Femur (tissue), 1 donor: ENCODE data around the gene ST3GAL2.

Experiments
- DNase-seq: peaks from one replicate; pipeline ENCODE4 v3.0.0-alpha.2; 2017

ST3GAL2 gene, protein sequence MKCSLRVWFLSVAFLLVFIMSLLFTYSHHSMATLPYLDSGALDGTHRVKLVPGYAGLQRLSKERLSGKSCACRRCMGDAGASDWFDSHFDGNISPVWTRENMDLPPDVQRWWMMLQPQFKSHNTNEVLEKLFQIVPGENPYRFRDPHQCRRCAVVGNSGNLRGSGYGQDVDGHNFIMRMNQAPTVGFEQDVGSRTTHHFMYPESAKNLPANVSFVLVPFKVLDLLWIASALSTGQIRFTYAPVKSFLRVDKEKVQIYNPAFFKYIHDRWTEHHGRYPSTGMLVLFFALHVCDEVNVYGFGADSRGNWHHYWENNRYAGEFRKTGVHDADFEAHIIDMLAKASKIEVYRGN

DNA sequence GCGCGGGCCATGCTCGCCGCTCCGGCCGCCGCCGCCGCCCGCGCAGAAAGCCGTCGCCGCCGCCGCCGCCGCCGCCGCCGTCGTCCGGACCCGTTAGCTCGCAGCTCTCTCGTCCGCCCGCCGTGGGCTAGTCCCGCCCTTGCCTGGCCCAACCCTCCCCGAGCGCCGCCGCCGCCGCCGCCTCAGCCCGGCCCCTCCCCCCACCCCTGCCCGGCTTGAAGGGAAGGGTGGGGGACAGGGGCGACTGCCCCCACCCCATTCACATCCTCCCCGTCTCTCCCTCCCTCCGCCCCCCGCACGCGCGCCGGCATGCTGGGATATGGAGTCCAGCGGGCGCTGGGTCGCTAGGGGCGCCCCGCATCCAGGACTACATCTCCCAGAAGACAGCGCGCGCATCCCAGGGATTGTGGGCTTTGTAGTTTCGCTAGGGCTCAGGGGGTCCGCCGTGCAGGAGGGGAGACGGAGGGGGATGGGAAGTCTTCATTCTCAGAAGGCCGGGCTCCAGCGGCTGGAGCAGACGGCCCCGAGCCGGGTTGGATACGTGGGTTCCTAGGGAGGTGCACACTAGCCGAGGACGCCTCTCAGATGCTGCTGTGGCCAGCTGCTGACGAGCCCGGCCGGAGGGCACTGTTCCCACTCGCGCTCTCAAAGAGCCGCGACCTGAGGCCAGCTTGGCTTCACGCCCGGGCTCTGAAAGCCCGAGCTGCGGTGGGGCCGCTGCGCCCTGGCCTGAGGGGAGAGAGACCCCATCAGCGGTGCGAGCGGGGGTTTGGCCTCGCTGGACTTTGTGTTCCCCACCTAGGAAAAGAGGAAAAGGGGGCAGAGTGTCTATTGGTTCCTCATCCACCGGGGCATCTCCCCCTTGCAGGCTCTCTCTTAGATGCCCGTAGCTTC, at the start of gene ST3GAL2:
TSS of gene ST3GAL2 (minus strand) at position 132 of the 894 bp plus-strand sequence. CDS start 40,570 bp downstream, outside the sequence.
- peak; percentile 98 for DNase-seq

DNA sequence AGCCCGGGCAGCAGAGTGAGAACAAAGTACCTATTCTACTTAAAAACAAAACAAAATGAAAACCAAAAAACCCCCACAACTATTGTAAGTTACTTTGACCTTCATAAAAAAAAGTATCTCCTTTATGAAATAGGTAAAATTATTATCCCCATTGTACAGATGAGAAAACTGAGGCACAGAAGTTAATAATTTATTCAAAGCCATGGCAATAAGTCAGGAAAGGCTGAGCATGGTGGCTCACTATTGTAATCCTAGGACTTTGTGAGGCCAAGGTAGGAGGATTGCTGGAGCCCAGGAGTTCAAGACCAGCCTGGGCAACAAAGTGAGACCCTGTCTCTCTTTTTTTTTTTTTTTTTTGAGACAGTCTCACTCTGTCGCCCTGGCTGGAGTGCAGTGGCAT, 46.0 kb upstream of the ST3GAL2 start:
- no peak for DNase-seq

DNA sequence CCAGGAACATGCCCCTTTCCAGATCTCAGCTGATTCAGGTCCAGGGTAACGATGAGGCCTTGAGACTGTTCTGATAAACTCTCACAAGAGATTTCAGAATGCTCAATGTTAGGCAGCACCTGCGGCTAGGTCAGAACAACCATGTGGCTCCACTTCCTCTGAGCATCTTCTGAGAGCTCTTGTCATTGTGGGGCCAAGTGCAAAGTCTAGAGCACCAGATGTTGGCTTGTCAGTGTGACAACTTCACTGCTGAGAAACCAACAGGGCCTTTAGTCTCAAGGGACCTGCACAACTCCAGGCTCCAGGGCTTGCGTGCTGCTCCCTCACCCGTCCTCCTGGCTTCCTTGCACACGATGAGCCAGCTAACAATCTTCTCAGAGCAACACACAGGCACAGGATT, 44.5 kb upstream of the ST3GAL2 start:
- DNase-seq, result no peak

DNA sequence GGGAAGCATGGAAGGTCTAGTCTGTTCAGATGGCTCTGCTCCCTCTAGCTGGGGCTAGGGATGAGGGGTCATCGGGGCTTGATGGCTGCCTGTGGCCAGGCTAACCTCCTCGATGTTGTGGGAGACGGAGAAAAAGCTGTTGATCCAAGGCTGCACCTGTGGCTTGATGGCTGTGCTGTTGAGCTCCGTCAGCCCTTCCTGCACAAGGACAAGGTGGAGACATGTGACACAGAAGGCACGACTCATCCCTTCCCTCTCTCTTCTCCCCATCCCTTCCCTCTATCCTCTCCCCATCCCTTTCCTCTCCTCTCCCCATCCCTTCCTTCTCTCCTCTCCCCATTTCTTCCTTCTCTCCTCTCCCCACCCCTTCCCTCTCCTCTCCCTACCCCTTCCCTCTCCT, 43.7 kb upstream of the ST3GAL2 start:
- DNase-seq, result no peak

DNA sequence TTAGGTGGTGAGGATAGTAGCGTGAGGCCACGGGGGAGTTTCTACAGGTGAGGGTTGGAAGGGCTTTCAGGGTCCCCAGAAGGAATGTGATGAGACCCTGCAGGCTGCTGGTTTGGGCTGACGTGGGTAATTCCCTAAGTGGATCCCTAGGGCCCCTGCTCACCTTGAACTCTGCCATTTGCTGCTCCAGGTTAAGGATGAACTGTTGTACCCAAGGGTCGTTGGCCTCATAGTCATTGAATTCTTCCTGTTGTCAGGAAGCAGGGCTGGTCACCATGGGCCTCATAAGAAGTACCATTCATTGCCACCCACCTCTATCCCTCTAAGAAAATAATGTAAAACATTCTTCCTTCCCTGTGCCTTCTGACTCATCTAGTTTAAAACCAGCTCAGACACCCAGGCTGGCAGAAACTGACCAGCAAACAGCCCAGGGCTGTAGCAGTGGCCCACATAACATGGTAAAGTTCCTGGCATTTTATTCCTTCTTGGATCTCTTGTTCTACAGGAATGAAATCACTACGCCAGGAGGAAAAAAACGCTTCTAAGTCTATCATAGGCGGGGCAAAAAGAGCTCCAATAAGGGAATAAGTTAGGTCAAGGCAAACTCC, 43.1 kb upstream of the ST3GAL2 start:
- DNase-seq, result no peak

DNA sequence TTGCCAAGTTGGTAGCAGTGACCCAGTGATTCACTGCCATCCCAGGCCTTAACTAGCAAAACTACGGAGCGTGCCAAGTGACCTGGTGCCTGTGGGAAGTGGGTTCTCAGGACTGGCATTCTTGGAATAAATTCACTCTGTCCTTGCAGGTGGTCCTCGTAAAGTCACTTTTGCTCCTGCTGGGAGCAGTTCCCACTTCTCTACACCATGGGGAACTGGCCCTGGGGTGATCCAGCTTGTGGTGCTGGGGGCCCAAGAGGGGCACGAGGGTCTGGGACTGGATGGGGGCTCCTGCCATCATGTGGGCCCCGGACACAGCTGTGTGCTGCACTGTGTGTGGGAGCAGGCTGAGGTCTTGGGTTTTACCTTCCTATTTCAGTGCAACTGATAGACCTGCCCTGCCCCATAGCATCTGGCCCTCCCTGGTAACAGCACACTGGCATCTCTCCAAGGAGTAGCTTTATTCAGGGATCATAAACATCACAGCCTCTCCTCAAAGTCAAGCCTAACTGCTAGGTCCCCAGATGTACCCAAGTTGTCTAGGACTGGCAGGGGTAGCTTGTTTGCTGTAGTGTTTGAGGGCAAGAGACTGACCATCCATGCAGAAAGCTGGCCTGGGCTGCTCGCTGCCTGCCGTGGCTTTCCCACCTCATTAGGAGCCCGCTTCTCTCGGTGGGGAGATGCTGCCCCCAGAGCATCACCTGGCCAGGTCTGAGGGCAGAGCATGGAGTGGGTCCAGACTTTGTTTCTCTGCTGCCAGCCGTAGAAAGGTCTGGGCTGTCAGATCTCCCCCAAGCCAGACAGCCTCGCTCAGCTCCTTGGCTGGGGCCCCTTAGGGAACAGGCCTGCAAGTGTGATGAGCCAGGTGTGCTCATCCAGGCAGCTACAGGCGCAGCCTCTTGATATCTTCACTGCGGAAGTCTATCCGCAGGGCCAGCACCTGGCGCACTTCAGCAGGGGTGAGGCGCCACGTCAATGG, 41.5 kb upstream of the ST3GAL2 start:
- no peak for DNase-seq

DNA sequence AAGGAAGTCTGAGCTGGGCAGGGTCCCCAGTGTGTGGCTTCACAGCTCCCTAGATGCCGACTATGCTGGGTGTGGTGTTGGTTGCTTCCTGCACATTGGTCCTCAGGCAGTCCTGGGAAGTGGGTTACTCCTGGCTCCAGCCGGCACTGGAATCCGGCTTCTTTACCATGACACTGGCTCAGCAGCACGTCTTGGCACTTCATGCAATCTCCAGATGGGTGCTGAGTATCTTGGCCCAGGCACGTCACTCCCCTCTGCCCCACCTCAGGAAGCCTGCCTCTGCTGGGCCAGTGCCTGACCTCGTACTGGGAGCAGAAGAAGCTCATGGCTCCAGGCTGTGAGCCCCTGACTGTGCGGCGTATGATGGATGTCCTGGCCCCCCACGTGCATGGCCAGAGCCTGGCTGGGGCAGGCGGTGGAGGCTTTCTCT, 40.0 kb upstream of the ST3GAL2 start:
- no peak for DNase-seq

DNA sequence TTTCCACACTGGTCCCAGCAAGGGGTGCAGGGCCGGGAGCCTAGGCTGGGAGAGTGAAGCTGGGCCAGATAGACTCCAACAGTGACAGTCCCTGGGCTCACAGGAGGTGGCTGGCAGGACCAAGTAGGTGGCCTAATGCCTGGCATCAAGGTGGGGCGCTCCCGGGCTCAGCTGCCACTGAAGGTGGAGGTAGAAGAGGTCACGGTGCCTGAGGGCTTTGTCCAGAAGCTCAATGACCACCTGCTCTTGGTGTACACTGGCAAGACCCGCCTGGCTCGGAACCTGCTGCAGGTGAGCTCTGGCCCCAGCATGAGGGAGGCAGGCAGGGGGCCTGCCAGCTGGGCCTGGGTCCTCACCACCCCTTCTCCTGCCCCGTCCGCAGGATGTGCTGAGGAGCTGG, 39.3 kb upstream of the ST3GAL2 start:
- DNase-seq, result no peak

DNA sequence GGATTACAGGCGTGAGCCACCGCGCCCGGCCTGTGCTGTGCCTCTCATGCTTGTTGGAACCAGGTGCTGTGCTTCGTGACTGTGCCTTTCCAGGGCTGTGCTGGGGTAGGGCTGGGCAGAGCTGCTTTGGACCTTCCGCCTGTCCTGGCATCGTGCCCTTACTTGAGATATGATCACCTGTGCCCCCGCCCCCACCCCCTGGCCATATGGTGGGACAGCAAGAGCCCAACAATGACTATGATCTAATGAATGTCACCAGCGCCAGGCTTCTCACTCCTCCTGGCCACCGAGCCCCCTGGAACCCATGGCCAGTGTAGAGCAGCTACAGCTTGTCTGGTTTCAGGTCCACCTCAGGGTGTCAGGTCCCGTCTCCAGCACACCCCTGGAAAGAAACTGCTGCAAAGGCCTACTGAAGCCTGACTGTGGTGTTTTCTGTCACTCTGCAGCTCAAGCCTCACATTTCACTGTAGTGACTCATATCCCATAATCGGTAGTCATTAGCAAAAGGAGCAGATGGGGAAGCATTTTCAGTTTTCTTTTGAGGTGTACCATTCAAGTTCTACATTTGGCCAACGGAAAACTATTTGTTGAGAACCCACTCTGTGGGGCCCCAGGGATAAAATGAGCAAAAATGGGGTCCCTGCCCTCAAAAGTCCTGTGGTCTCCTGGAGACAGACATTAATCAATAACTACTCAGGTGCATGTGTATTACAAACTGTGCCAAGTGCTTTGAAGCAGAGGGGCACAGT, 37.5 kb upstream of the ST3GAL2 start:
- DNase-seq, result no peak

DNA sequence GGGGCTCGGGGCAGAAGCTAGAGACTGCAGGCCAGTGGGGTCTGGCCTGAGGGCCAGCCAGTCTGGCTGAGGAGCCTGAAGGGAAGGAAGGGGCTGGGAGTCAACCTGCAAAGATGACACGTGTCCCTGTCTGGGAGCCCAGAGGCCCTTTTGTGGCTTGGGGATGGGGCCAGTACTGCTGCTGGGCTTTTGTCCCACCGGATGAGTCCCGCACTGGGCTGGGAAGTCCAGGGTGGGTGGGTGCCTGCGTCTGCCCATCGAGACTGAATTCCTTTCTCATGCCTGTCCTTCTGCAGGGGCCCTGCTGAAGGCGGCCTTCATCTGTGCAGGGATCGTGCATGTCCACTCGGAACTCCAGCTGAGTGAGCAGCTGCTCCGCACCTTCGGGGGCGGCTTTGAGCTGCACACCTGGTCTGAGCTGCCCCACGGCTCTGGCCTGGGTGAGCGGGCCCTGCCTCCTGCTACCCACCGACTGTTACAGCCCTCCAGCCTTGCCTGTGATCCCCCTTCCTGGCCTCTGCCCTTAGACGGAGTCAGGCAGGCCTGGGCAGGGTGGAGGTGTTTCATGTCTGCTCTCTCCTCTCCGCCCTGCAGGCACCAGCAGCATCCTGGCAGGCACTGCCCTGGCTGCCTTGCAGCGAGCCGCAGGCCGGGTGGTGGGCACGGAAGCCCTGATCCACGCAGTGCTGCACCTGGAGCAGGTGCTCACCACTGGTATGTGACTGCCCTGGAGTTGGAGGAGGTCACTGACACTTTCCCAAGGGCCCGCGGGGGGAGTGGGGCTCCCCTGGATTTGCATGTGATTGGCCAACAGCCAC, 36.4 kb upstream of the ST3GAL2 start:
- DNase-seq, result no peak

DNA sequence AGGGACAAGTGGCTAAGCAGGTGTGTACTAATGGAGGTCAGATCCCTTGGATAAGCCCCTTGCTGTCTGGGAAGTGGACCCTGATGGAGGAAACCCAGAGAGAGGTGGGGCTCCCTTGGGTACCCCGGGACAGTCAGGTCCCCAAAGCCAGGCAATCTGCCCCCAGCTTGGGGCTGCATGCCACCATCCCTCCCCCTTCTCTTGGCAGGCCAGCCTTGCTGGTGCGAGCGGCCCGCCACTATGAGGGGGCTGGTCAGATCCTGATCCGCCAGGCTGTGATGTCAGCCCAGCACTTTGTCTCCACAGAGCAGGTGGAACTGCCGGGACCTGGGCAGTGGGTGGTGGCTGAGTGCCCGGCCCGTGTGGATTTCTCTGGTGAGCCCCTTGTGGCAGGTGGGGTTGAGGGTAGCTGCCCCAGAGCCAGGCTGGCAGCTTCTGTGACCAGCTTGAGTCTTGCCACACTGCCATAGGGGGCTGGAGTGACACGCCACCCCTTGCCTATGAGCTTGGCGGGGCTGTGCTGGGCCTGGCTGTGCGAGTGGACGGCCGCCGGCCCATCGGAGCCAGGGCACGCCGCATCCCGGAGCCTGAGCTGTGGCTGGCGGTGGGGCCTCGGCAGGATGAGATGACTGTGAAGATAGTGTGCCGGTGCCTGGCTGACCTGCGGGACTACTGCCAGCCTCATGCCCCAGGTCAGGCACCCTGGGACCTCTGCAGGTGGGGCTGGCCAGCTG, 35.6 kb upstream of the ST3GAL2 start:
- no peak for DNase-seq

DNA sequence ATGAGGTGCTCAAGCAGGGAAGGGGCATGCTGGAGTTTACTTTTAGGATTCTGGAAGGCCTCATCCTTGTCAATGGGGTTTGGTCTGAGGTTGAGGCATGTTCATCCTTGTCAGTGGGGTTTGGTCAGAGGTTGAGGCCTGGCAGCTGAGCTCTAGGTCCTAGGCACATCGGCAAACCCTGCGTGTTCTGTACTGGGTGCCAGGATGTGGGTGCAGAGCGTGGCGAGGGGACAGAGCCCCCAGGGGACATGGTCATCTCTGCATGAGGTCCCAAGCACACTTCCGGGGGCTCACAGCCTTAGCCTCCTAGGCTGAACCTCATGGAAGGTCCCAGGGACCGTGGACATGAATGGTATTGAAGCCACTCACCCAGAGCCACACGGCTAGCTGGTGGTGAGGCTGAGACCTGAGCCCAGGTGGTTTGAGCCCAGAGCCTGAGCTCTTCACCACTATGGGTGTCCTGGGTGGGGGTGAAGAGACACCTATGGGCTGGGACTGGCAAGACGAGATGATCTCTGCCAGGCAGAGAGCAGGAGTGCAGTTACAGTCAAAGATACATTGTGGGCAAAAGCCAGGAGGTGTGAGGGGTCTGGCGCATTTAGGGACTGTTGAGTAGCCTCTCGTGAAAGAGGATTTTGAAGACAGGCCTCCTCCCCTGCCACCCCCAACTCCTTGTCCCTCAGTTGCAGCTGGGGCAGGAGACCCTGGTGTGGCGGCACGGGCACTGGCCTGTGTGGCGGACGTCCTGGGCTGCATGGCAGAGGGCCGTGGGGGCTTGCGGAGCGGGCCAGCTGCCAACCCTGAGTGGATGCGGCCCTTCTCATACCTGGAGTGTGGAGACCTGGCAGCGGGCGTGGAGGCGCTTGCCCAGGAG, 34.8 kb upstream of the ST3GAL2 start:
- no peak for DNase-seq

DNA sequence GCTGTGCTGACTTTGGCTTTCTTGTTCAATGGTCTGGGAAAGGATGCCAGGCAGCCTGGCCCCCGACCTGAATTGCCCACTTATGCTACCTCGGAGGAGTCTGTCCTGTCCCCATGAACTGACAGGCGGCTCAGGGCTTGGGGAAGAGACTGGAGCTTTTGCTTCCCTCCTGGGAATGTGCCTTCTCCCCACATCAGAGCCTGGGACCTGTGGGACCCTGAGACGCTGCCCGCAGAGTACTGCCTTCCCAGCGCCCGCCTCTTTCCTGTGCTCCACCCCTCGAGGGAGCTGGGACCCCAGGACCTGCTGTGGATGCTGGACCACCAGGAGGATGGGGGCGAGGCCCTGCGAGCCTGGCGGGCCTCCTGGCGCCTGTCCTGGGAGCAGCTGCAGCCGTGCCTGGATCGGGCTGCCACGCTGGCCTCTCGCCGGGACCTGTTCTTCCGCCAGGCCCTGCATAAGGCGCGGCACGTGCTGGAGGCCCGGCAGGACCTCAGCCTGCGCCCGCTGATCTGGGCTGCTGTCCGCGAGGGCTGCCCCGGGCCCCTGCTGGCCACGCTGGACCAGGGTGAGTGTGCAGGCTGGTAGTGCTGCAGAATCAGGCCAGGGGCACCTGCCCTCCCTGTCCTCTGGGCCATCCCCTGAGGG, 34.0 kb upstream of the ST3GAL2 start:
- DNase-seq, result no peak

DNA sequence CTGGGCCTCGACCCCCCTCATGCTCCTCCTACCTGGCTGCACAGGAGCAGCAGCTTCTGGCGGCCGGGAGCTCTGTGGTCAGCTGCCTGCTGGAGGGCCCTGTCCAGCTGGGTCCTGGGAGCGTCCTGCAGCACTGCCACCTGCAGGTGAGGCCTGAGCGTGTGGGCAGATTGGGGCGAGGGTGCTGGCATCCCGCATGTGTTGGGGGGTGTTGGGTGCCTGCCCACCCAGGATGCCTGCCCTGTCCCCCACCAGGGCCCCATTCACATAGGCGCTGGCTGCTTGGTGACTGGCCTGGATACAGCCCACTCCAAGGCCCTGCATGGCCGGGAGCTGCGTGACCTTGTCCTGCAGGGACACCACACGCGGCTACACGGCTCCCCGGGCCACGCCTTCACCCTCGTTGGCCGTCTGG, 32.0 kb upstream of the ST3GAL2 start:
- no peak for DNase-seq

DNA sequence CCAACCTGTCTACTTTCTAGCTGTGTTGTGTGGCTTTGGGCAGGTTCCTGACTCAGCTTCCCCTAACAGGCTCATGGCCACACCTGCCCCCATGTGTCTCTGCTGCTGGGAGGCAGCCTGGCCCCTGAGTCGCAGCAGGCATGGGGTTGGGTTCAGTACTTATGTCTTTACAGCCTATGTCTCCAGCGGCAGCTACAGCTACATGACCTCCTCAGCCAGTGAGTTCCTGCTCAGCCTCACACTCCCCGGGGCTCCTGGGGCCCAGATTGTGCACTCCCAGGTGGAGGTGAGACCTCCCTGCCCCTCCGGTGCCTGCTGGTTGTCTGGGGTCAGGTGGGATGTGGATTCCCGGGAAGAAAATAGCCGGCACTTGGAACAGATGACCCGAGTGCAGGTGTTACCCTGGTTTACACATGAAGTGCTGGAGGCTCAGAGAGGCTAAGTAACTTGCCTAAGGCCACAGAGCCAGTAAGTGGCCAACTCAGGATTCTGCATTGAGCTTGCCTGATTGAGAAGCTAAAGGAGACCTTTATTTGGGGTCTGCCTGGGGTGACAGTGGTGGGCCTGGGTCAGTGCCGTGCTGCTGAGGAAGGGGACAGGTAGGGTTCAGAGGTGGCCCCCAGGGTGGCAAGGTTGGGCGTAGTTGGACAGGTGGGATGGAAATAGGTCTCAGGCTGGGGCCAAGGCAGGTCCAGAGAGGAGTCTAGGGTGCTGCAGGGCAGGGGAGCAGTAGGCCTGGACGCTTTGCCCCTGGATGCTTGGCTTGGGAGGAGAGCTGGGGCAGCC, 31.4 kb upstream of the ST3GAL2 start:
- DNase-seq, result no peak

DNA sequence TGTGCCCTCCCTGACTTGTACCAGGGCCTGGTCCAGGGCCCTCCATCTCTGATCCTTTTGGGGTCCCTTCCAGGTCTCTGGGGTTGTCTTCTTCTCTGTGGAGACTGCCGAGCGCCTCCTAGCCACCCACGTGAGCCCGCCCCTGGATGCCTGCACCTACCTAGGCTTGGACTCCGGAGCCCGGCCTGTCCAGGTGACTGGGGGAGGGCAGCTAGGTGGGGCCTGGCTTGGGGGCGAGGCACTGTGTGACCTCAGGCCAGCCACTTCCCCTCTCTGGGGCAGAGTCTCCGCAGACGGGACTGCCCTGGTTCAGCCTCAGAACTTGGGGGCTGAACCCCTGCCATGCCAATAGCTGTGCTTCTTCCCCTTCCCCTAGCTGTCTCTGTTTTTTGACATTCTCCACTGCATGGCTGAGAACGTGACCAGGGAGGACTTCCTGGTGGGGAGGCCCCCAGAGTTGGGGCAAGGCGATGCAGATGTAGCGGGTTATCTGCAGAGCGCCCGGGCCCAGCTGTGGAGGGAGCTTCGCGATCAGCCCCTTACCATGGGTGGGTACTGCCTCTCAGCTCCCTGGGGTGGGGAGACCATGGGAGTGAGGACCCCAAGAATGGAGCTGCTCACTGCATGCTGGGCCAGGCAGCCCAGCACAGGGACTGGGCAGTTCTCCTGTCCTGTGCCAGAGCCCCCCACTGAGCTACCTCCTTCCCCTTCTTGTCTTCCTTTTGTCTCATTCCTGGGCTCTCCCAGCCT, 30.1 kb upstream of the ST3GAL2 start:
- DNase-seq, result no peak

DNA sequence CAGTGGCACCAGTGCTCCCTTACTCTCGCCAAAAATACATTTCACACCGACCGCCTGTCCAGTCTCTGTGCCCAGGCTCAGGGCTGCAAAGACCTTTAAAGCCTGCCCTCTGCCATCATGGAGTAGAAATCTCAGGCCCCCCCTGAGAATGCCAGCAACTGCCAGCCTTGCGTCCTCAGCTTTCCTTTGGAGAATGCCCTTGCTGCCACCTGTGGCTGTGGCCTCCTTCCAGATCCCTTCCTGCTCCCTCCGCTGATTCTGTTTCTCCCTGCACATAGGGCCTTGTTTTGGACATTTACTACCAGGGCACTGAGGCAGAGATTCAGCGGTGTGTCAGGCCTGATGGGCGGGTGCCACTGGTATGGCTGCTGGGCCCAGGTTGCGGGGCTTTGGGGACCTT, 28.7 kb upstream of the ST3GAL2 start:
- no peak for DNase-seq
